CD4-positive, alpha-beta T cell treated with Interleukin-17A for 1 hour (primary cell): ENCODE data around the gene BTBD19.

Experiments used
- DNase-seq: peaks from one replicate; pipeline ENCODE4 v3.0.0-alpha.2; 2020

BTBD19 gene

DNA sequence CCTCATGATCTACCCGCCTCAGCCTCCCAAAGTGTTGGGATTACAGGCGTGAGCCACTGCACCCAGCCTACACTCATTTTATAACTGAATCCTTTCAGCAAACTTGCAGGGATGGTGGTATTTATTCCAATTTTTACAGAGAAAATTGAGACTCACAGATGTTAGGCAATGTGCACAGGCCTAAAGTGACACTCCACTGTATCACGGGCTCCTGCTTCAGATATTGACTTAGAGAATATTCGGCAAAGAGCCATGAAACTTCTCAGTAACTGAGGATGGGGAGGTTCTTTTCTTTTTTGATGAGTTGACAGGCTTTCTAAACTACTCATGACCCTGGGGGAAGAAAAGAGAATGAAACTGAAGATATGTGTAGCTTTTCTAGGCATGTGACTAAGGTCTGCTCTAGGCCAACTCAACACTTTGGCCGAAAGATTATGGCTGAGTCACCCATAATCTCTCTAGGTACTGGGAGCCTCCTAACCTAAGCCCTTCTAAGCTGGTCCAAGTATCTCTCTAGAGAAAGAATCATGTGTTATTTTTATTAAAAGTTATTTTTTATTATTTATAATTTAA lies 54.6 kb downstream of the BTBD19 start:
- DNase-seq, result no peak
